ENCODE measurements around the gene CENATAC.
"Not testable (repeated sequence)": the region's sequence is repeated elsewhere in the genome, so short reads cannot be mapped to it uniquely, and the experiment has no call there.

Gene CENATAC

DNA sequence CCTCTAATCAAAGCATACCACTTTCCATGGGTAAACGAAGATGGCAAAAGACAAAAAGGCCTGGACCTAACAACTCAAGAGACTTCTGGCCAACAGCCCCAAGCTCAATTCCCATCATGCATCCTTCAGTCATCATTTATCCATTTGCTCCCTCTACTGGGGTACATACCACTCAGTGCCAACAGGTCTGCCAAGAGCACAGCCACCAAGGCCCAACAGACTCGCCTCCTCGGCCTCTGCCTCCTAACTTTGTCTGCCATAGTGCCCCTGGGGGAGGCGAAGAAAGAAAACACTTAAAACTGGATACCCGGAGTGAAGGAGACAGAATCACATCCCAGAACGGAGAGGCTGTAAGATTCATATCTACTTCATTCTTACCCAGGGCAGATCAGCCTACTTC lies 58.0 kb downstream of the CENATAC start:
- peak; percentile 50 for DNase-seq

DNA sequence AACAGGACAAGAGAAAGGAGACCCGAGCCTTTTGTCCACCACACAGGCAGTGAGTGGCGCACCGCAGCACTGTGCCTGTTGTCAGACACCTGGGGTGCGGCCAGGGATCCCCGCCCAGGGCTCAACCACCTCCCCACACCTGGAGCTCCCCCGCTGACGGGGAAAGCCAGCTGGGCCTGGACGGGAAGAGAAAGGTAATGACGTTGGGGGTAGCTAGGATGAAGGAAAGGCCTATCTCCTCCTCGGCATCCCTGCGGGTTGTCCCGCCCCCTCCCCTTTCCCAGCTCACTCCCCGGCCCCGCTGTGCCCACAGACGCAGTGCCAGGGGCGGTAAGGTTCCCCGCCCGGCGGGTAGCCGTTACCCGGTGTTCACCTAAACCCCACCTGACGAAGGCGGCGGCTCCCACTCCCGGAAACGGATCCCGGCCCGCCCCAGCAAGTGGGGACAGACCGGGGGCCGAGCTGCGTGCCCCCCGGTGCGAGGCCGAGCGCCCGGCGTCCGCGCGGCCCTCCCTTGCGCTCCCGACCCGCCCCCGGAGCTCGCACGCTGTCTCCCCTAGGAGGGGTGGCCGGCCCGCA lies 58.6 kb downstream of the CENATAC start:
- DNase-seq, result no peak

DNA sequence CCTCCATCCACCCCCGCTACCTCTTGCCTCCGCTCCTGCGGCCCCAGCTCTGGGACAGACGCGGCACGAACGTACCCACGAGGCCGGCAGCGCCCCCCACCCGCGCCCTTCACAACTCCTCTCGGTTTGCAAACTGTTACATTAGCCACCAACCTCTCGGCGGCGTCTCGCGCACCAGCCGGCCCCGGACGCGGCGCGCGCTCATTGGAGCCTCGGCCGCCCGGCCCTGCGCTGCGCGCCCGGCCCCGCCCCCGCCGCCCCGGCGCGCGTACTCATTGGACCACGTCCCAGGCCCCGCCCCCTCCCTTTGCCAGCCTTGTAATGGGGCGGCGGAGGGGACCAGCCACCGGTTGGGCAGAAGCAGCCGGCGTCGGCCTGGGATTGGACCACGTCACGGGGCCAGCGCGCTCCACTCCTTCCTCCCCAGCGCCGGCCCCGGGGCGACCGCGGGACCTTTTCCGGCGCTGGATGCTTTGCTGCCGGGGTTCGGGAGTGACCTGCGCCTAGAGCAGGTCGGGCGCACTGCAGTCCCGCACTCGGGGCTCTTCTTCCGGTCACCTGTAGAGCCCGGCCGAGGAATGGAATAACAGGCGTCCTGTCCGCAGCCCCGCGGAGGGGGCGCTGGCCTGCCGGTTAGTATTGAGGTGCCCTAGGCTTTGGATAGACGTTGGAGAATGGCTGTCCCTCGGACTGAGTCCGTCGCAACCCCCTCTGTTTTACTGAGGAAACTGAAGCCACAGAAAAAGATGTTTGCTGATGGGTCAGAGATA lies 59.2 kb downstream of the CENATAC start, which contains the start of gene HYOU1:
Gene HYOU1 (minus strand): TSS at position 206 of the 770 bp plus-strand sequence. CDS start 1,045 bp downstream, outside the sequence.
- DNase-seq, result peak; percentile 97

DNA sequence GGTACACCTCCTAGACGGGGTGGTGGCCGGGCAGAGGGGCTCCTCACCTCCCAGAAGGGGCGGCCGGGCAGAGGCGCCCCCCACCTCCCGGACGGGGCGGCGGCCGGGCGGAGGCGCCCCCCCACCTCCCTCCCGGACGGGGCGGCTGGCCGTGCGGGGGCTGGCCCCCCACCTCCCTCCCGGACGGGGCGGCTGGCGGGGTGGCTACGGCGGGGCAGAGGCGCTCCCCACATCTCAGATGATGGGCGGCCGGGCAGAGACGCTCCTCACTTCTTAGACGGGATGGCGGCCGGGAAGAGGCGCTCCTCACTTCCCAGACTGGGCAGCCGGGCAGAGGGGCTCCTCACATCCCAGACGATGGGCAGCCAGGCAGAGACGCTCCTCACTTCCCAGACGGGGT lies 61.2 kb downstream of the CENATAC start:
- DNase-seq, result not testable (repeated sequence)

DNA sequence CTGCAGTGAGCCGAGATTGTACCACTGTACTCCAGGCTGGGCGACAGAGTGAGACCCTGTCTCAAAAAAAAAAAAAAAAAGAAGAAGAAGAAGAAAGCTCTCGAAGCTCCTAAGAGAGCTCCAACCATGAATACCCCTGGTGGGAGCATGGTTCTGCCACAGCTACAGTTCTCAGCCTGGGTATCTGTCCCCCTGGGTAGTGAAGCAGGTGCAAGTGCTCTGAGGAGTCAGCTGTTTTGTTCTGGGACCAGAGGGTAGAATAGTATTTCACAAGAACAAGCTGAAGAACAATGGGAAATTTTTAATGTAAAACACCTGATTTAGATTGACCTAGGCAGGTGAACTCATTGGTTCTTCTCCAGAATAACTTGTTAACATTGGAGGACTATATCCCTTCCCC lies 63.3 kb downstream of the CENATAC start:
- DNase-seq, result no peak

DNA sequence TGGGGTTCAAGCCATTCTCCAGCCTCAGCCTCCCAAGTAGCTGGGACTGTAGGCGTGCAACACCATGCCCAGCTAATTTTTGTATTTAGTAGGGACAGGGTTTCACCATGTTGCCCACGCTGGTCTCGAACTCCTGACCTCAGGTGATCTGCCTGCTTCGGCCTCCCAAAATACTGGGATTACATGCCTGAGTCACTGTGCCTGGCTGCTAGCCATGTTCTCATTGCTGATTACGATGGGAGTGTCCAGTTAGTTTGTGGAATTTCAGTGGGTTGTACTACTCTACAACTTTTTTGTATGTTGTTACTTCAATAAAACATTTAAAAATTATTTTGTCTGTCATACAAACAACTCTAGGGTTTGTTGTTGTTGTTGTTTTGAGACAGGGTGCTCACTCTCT lies 64.8 kb downstream of the CENATAC start:
- DNase-seq, result peak; percentile 28

DNA sequence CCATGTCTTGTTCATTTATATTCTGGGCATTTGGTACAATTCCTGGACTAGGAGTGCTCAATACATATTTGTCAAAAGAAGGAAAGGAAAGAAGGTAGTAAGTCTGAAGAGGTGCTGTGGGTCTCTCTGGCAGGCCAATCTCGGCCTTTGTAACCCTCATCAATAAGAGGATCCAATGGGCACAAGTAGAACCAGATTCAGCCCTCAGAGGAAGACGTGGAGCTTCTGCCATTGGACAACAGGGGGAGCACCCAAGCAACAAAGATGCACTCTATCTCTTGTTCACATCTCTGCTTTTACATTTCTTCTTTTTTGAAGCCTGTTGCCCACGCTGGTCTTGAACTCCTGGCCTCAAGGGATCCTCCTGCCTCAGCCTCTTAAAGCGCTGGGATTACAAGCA lies 67.4 kb downstream of the CENATAC start:
- DNase-seq, result peak; percentile 39

Data from fibroblast of skin of scalp (primary cell).